ENCODE data around the gene DCXR. TPM values are rescaled to one million over a fixed set of nuclear protein-coding genes. Genes with fewer than 3 reads are reported as not detected.
A peak's percentile ranks its signal among the peaks of the same experiment; 100 is the strongest.

DCXR gene
- polyA plus RNA-seq, 4 donors = 41.1 to 147 (median 112) TPM

GRCh38 chr17:82064433-82065192 is 27.1 kb upstream of the DCXR start:
- peak overlapping the region in 2 of 3 donors; percentile 67 to 78 for H3K27ac ChIP-seq (ENCODE audit: low read depth in 1 of 3, low read length in 2 of 3)
- H3K4me3 ChIP-seq (ENCODE audit: low read depth in 1 of 3, low read length in 3 of 3) = peak overlapping the region; percentile 66 to 95 (median 85)
- DNase-seq (peak; percentile 52 to 58), FAIRE-seq (no peak)
- 11 to 26% (median 17%) methylated on average over 36 of the region's 36 CpGs for WGBS, 3 donors
- no peaks in the 10 kb centered on the region for H3K27me3 ChIP-seq (ENCODE audit: control insufficient read depth in 3 of 3, insufficient read depth in 3 of 3, low read length in 3 of 3)
- H3K4me1 ChIP-seq (ENCODE audit: control insufficient read depth in 3 of 3, insufficient read depth in 2 of 3, low read depth in 1 of 3, low read length in 2 of 3) = peaks cover 5 to 9% (median 5%) of the 10 kb centered on the region in 3 donors
- no peaks in the 10 kb centered on the region for H3K9me3 ChIP-seq (ENCODE audit: control insufficient read depth in 2 of 2, insufficient read depth in 1 of 2, low read depth in 1 of 2, low read length in 1 of 2)
- peaks cover 0 to 47% (median 11%) of the 10 kb centered on the region in 3 donors for H3K36me3 ChIP-seq (ENCODE audit: control insufficient read depth in 3 of 3, insufficient read depth in 2 of 3, low read depth in 1 of 3, low read length in 3 of 3)

- peak overlapping the region in 1 of 3 donors; percentile 95 for H3K4me3 ChIP-seq (ENCODE audit: low read depth in 1 of 3, low read length in 3 of 3)
- H3K27ac ChIP-seq (ENCODE audit: low read depth in 1 of 3, low read length in 2 of 3) = no peak overlapping the region
- FAIRE-seq = no peak
- no peaks in the 10 kb centered on the region for H3K27me3 ChIP-seq (ENCODE audit: control insufficient read depth in 3 of 3, insufficient read depth in 3 of 3, low read length in 3 of 3)
- H3K36me3 ChIP-seq (ENCODE audit: control insufficient read depth in 3 of 3, insufficient read depth in 2 of 3, low read depth in 1 of 3, low read length in 3 of 3) = peaks cover 2 to 56% (median 11%) of the 10 kb centered on the region in 3 donors
- peaks cover 5 to 9% (median 5%) of the 10 kb centered on the region in 3 donors for H3K4me1 ChIP-seq (ENCODE audit: control insufficient read depth in 3 of 3, insufficient read depth in 2 of 3, low read depth in 1 of 3, low read length in 2 of 3)
- 67 to 81% (median 72%) methylated on average over 20 of the region's 20 CpGs for WGBS, 3 donors
- no peak for DNase-seq
- H3K9me3 ChIP-seq (ENCODE audit: control insufficient read depth in 2 of 2, insufficient read depth in 1 of 2, low read depth in 1 of 2, low read length in 1 of 2) = no peaks in the 10 kb centered on the region
Measured at GRCh38 chr17:82063424-82064415, 26.2 kb upstream of the DCXR start.

- 90 to 96% (median 93%) methylated on average over 9 of the region's 9 CpGs for WGBS, 3 donors
- Histone ChIP-seq H3K27ac (ENCODE audit: low read depth in 1 of 3, low read length in 2 of 3) (no peak overlapping the region), H3K4me1 (ENCODE audit: control insufficient read depth in 3 of 3, insufficient read depth in 2 of 3, low read depth in 1 of 3, low read length in 2 of 3) (peaks cover 5 to 9% (median 5%) of the 10 kb centered on the region in 3 donors), H3K36me3 (ENCODE audit: control insufficient read depth in 3 of 3, insufficient read depth in 2 of 3, low read depth in 1 of 3, low read length in 3 of 3) (peaks cover 5 to 63% (median 11%) of the 10 kb centered on the region in 3 donors), H3K27me3 (ENCODE audit: control insufficient read depth in 3 of 3, insufficient read depth in 3 of 3, low read length in 3 of 3) (no peaks in the 10 kb centered on the region), H3K9me3 (ENCODE audit: control insufficient read depth in 2 of 2, insufficient read depth in 1 of 2, low read depth in 1 of 2, low read length in 1 of 2) (no peaks in the 10 kb centered on the region), H3K4me3 (ENCODE audit: low read depth in 1 of 3, low read length in 3 of 3) (no peak overlapping the region)
- FAIRE-seq = no peak
- no peak for DNase-seq
Measured at GRCh38 chr17:82062984-82063368, 25.5 kb upstream of the DCXR start.

DNA sequence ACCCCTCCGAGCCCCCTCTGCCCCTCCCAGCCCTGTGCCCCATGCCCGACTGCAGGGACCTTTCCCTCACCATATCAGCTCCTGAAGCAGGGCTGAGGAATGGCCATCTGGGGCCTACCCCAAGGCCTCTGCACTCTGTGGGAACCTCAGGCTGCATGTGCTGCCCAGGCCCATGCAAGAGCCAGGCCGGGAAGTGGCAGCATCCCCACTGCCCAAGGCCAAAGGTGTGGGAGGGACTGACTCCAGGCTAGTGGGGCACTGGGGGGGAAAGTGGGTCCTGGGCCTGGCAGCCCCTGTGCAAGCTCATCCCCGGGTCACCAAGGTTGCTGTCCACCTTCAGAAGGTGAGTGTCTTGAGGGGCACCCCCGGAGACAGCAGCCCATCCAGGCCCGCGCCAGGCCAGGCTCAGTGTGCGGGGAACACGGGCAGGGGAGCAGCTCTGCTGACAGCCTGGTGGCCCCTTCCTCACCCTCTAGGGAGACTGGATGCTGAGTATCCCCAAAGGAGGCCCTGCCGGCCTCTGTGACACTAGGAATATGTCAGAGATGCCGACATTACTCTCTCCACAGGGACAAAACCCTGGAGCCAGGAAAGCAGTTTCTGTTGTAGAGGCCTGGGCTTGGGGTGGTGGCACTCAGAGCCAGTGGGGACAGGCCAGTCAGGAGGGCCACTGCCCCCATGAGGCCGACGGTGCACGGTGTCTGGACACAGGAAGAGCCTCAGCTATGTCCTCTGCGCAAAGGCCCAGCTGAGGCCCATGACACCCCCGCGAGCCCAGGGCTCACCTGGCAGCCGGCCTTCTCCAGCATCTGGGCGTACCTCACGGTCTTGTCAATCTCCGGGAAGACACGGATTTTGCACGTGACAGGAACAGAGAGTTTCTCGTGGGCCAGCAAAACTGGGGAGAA is 24.8 kb upstream of the DCXR start:
- no peaks in the 10 kb centered on the region for H3K9me3 ChIP-seq (ENCODE audit: control insufficient read depth in 2 of 2, insufficient read depth in 1 of 2, low read depth in 1 of 2, low read length in 1 of 2)
- no peak overlapping the region for H3K4me3 ChIP-seq (ENCODE audit: low read depth in 1 of 3, low read length in 3 of 3)
- H3K4me1 ChIP-seq (ENCODE audit: control insufficient read depth in 3 of 3, insufficient read depth in 2 of 3, low read depth in 1 of 3, low read length in 2 of 3) = peaks cover 5 to 9% (median 5%) of the 10 kb centered on the region in 3 donors
- H3K36me3 ChIP-seq (ENCODE audit: control insufficient read depth in 3 of 3, insufficient read depth in 2 of 3, low read depth in 1 of 3, low read length in 3 of 3) = peaks cover 10 to 70% (median 11%) of the 10 kb centered on the region in 3 donors
- no peaks in the 10 kb centered on the region for H3K27me3 ChIP-seq (ENCODE audit: control insufficient read depth in 3 of 3, insufficient read depth in 3 of 3, low read length in 3 of 3)
- no peak for DNase-seq
- FAIRE-seq = no peak
- 85 to 88% (median 87%) methylated on average over 24 of the region's 24 CpGs for WGBS, 3 donors
- no peak overlapping the region for H3K27ac ChIP-seq (ENCODE audit: low read depth in 1 of 3, low read length in 2 of 3)

GRCh38 chr17:82061047-82061925 is 23.8 kb upstream of the DCXR start:
- H3K4me3 ChIP-seq (ENCODE audit: low read depth in 1 of 3, low read length in 3 of 3) = no peak overlapping the region
- DNase-seq (no peak), FAIRE-seq (no peak)
- H3K4me1 ChIP-seq (ENCODE audit: control insufficient read depth in 3 of 3, insufficient read depth in 2 of 3, low read depth in 1 of 3, low read length in 2 of 3) = peaks cover 3 to 9% (median 5%) of the 10 kb centered on the region in 3 donors
- WGBS, 3 donors = 89 to 92% (median 90%) methylated on average over 33 to 34 of the region's 34 CpGs
- no peaks in the 10 kb centered on the region for H3K27me3 ChIP-seq (ENCODE audit: control insufficient read depth in 3 of 3, insufficient read depth in 3 of 3, low read length in 3 of 3)
- H3K36me3 ChIP-seq (ENCODE audit: control insufficient read depth in 3 of 3, insufficient read depth in 2 of 3, low read depth in 1 of 3, low read length in 3 of 3) = peaks cover 12 to 80% (median 13%) of the 10 kb centered on the region in 3 donors
- H3K9me3 ChIP-seq (ENCODE audit: control insufficient read depth in 2 of 2, insufficient read depth in 1 of 2, low read depth in 1 of 2, low read length in 1 of 2) = no peaks in the 10 kb centered on the region
- H3K27ac ChIP-seq (ENCODE audit: low read depth in 1 of 3, low read length in 2 of 3) = no peak overlapping the region

GRCh38 chr17:82060614-82061013 is 23.1 kb upstream of the DCXR start:
- WGBS, 3 donors = 87 to 91% (median 87%) methylated on average over 14 of the region's 14 CpGs
- no peaks in the 10 kb centered on the region for H3K9me3 ChIP-seq (ENCODE audit: control insufficient read depth in 2 of 2, insufficient read depth in 1 of 2, low read depth in 1 of 2, low read length in 1 of 2)
- H3K27me3 ChIP-seq (ENCODE audit: control insufficient read depth in 3 of 3, insufficient read depth in 3 of 3, low read length in 3 of 3) = no peaks in the 10 kb centered on the region
- H3K36me3 ChIP-seq (ENCODE audit: control insufficient read depth in 3 of 3, insufficient read depth in 2 of 3, low read depth in 1 of 3, low read length in 3 of 3) = peaks cover 12 to 87% (median 13%) of the 10 kb centered on the region in 3 donors
- FAIRE-seq (no peak), DNase-seq (no peak)
- H3K27ac ChIP-seq (ENCODE audit: low read depth in 1 of 3, low read length in 2 of 3) = no peak overlapping the region
- no peak overlapping the region for H3K4me3 ChIP-seq (ENCODE audit: low read depth in 1 of 3, low read length in 3 of 3)
- peaks cover 0 to 6% (median 4%) of the 10 kb centered on the region in 3 donors for H3K4me1 ChIP-seq (ENCODE audit: control insufficient read depth in 3 of 3, insufficient read depth in 2 of 3, low read depth in 1 of 3, low read length in 2 of 3)

DNA sequence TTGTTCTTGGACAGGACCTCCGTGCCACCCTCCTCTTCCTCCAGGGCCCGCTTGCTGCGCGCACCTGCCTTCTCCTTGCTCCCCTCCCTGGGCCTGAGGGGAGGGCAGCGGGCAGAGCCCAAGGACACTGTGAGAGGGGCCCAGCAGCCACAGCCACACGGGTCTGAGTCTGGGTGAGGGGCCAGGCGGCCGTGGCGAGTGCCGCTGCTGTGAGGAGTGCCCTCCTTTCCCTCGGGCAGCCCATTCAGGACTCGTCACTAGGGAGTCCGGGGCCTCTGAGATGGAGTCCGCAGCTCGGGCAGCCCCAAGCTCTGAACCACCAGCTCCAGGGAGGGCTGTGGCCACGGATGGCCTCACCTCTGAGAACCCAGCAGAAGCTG is 22.5 kb upstream of the DCXR start:
- no peaks in the 10 kb centered on the region for H3K9me3 ChIP-seq (ENCODE audit: control insufficient read depth in 2 of 2, insufficient read depth in 1 of 2, low read depth in 1 of 2, low read length in 1 of 2)
- peaks cover 12 to 92% (median 13%) of the 10 kb centered on the region in 3 donors for H3K36me3 ChIP-seq (ENCODE audit: control insufficient read depth in 3 of 3, insufficient read depth in 2 of 3, low read depth in 1 of 3, low read length in 3 of 3)
- H3K4me3 ChIP-seq (ENCODE audit: low read depth in 1 of 3, low read length in 3 of 3) = no peak overlapping the region
- peaks cover 0 to 6% (median 4%) of the 10 kb centered on the region in 3 donors for H3K4me1 ChIP-seq (ENCODE audit: control insufficient read depth in 3 of 3, insufficient read depth in 2 of 3, low read depth in 1 of 3, low read length in 2 of 3)
- 81 to 85% (median 84%) methylated on average over 13 to 16 of the region's 16 CpGs for WGBS, 3 donors
- FAIRE-seq = no peak
- no peaks in the 10 kb centered on the region for H3K27me3 ChIP-seq (ENCODE audit: control insufficient read depth in 3 of 3, insufficient read depth in 3 of 3, low read length in 3 of 3)
- no peak for DNase-seq
- no peak overlapping the region for H3K27ac ChIP-seq (ENCODE audit: low read depth in 1 of 3, low read length in 2 of 3)
